OCI-LY1 (cell line): ENCODE measurements around the gene SLC35F4.

Experiments
- H2AFZ ChIP-seq: fragments of 200-600 bp; sonication (generic), shearing (Covaris generic); 2 replicates; pipeline ENCODE4 v1.6.0; 2014; ENCODE audit warnings: antibody characterized with exemption, mild to moderate bottlenecking, low read length
- H3F3A ChIP-seq: fragments of 200-600 bp; sonication (generic), shearing (Covaris generic); 2 replicates; pipeline ENCODE4 v1.6.0; 2014; ENCODE audit warnings: mild to moderate bottlenecking, antibody characterized with exemption, low read length, moderate library complexity; ENCODE audit not compliant: insufficient read depth
- H3K27ac ChIP-seq: fragments of 200-600 bp; sonication (generic); 2 replicates; pipeline ENCODE4 v1.5.1; 2014; ENCODE audit warnings: low read length, mixed run types, mild to moderate bottlenecking, low read depth; ENCODE audit not compliant: poor library complexity, severe bottlenecking
- H3K27me3 ChIP-seq: fragments of 200-600 bp; sonication (generic); 2 replicates; pipeline ENCODE4 v1.6.0; 2014; ENCODE audit warnings: antibody characterized with exemption, mild to moderate bottlenecking, low read length, moderate library complexity; ENCODE audit not compliant: insufficient read depth
- H3K36me3 ChIP-seq: fragments of 200-600 bp; sonication (generic); 2 replicates; pipeline ENCODE4 v1.6.1; 2014; ENCODE audit warnings: mild to moderate bottlenecking, antibody characterized with exemption, low read length, moderate library complexity, mixed read lengths; ENCODE audit not compliant: insufficient read depth
- H3K4me1 ChIP-seq: fragments of 200-600 bp; sonication (generic); 2 replicates; pipeline ENCODE4 v1.5.1; 2014; ENCODE audit warnings: mild to moderate bottlenecking, low read length, moderate library complexity; ENCODE audit not compliant: insufficient read depth, severe bottlenecking
- H3K4me2 ChIP-seq: fragments of 200-600 bp; sonication (generic), shearing (Covaris generic); 2 replicates; pipeline ENCODE4 v1.6.1; 2014; ENCODE audit warnings: low read length
- H3K4me3 ChIP-seq: fragments of 200-600 bp; sonication (generic); 2 replicates; pipeline ENCODE4 v1.5.1; 2014; ENCODE audit warnings: low read length, low read depth, mild to moderate bottlenecking, mixed read lengths; ENCODE audit not compliant: poor library complexity, severe bottlenecking
- H3K79me2 ChIP-seq: fragments of 200-600 bp; shearing (Covaris generic); 2 replicates; pipeline ENCODE4 v1.6.1; 2016; ENCODE audit warnings: mixed run types, low read length, mixed read lengths; ENCODE audit not compliant: insufficient read depth
- H3K9ac ChIP-seq: fragments of 200-600 bp; sonication (generic), shearing (Covaris generic); 2 replicates; pipeline ENCODE4 v1.6.1; 2014; ENCODE audit warnings: mild to moderate bottlenecking, low read length, mixed read lengths
- H3K9me2 ChIP-seq: fragments of 200-600 bp; sonication (generic), shearing (Covaris generic); 2 replicates; pipeline ENCODE4 v1.6.1; 2014; ENCODE audit warnings: low read depth, mild to moderate bottlenecking, low read length, mixed read lengths
- H3K9me3 ChIP-seq: fragments of 200-600 bp; shearing (Covaris generic); 2 replicates; pipeline ENCODE4 v1.6.1; 2014; ENCODE audit warnings: low read length, mixed read lengths
- H4K20me1 ChIP-seq: fragments of 200-600 bp; sonication (generic), shearing (Covaris generic); 2 replicates; pipeline ENCODE4 v1.6.0; 2016; ENCODE audit warnings: mild to moderate bottlenecking, low read length; ENCODE audit not compliant: insufficient read depth
- CTCF ChIP-seq: fragments of 200-600 bp; sonication (generic), shearing (Covaris generic); IDR thresholded peaks from 2 replicates; pipeline ENCODE4 v1.5.1; 2017; ENCODE audit warnings: mild to moderate bottlenecking, antibody characterized with exemption, low read length, moderate library complexity, mixed read lengths
- EZH2 ChIP-seq: fragments of 200-600 bp; sonication (generic), shearing (Covaris generic); IDR thresholded peaks from 2 replicates; pipeline ENCODE4 v1.8.0; 2017; ENCODE audit warnings: borderline replicate concordance, mixed run types, mild to moderate bottlenecking, antibody characterized with exemption, low read length, moderate library complexity, mixed read lengths

SLC35F4 gene

GRCh38 chr14:57865403-57866198, at the start of gene SLC35F4:
TSS of gene SLC35F4 (minus strand) at chr14:57866092.
- H3K27ac ChIP-seq, result no peak within 1 kb of the TSS
- no peaks in the 10 kb centered on the region for H3K9me3 ChIP-seq
- H3K27me3 ChIP-seq, result no peaks in the 10 kb centered on the region
- TF ChIP-seq CTCF (no peak), EZH2 (no peak)
- H2AFZ ChIP-seq, result no peak within 1 kb of the TSS
- no peaks in the 10 kb centered on the region for H3K9me2 ChIP-seq
- H3K4me3 ChIP-seq, result no peak within 1 kb of the TSS
- no peak within 1 kb of the TSS for H3K4me2 ChIP-seq
- no peak within 1 kb of the TSS for H3K9ac ChIP-seq
- no peaks in the 10 kb centered on the region for H3F3A ChIP-seq
- H3K4me1 ChIP-seq, result no peaks in the 10 kb centered on the region
- H4K20me1 ChIP-seq, result no peaks in the 10 kb centered on the region
- no peaks in the 10 kb centered on the region for H3K36me3 ChIP-seq
- H3K79me2 ChIP-seq, result no peaks in the 10 kb centered on the region

DNA sequence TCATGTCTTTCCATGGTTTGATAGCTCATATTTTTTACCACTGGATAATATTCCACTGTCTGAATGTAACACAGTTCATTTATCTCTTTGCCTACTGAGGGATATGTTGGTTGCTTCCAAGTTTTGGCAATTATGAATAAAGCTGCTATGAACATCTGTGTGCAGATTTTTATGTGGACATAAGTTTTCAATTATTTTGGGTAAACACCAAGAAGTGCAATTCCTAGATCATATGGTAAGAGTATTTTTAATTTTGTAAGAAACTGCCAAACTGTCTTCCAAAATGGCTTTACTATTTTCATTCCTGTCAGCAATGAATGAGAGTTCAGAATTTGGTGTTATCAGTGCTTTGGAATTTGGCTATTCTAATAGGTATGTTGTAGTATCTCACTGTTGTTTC, 43.7 kb upstream of the SLC35F4 start:
- Histone ChIP-seq H3K27ac (no peak overlapping the region), H2AFZ (no peak overlapping the region), H3K36me3 (no peaks in the 10 kb centered on the region), H3K79me2 (no peaks in the 10 kb centered on the region), H3K9ac (no peak overlapping the region), H3F3A (no peaks in the 10 kb centered on the region), H3K4me2 (no peak overlapping the region), H3K27me3 (no peaks in the 10 kb centered on the region), H3K4me1 (no peaks in the 10 kb centered on the region), H4K20me1 (no peaks in the 10 kb centered on the region), H3K4me3 (no peak overlapping the region), H3K9me2 (no peaks in the 10 kb centered on the region; the same call in 1 of the 2 replicates), H3K9me3 (no peaks in the 10 kb centered on the region)
- TF ChIP-seq EZH2 (no peak), CTCF (no peak)

DNA sequence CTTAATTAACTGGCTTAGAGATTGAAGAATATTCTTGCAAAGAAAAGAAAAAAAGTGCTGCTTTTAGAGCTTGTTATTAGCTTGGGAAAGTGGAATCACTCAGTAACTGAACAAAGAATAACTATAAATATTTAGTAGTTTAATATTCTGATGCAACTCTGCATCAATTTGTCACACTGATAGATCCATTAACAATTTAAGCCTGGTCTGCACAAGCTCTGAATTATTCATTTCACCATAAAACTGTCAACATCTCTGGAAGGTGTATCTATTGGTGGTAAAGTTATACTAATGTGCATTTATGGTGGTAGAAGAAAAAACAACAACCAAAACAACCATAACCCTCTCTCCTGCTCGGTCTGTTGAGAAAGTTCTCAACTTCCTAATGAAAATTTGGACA, 38.1 kb upstream of the SLC35F4 start:
- Histone ChIP-seq H3K4me3 (no peak overlapping the region), H3K4me2 (no peak overlapping the region), H3K36me3 (no peaks in the 10 kb centered on the region), H3K9me3 (no peaks in the 10 kb centered on the region), H3K27ac (no peak overlapping the region), H3K27me3 (no peaks in the 10 kb centered on the region), H3K79me2 (no peaks in the 10 kb centered on the region), H2AFZ (no peak overlapping the region), H3K9ac (no peak overlapping the region), H3K4me1 (no peaks in the 10 kb centered on the region), H3K9me2 (no peaks in the 10 kb centered on the region), H3F3A (no peaks in the 10 kb centered on the region), H4K20me1 (no peaks in the 10 kb centered on the region)
- TF ChIP-seq EZH2, result no peak
- TF ChIP-seq CTCF, result no peak
